ENCODE data around the gene PLD4.

DNA sequence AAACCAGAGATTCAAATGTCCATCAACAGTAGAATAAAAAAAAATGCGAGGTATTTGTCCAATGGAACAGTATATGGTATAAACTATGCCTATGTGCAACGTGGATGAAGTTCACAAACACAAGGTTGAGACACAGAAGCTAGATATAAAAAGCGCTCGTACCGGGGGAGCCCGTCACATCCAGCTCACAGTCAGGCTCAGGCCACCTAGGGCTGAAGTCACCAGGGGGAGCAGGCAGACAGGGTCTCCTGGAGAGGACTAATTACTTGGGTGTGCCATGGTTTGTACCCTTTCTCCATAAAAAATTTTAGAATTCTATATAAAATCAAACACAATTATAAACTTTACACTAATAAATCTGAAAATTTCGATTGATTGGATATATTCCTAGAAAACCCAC, 39.9 kb downstream of the PLD4 start:
- TF ChIP-seq, protein P1, sequence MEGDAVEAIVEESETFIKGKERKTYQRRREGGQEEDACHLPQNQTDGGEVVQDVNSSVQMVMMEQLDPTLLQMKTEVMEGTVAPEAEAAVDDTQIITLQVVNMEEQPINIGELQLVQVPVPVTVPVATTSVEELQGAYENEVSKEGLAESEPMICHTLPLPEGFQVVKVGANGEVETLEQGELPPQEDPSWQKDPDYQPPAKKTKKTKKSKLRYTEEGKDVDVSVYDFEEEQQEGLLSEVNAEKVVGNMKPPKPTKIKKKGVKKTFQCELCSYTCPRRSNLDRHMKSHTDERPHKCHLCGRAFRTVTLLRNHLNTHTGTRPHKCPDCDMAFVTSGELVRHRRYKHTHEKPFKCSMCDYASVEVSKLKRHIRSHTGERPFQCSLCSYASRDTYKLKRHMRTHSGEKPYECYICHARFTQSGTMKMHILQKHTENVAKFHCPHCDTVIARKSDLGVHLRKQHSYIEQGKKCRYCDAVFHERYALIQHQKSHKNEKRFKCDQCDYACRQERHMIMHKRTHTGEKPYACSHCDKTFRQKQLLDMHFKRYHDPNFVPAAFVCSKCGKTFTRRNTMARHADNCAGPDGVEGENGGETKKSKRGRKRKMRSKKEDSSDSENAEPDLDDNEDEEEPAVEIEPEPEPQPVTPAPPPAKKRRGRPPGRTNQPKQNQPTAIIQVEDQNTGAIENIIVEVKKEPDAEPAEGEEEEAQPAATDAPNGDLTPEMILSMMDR (IDR thresholded peaks at IDR 0.05; ENCODE audit: low read length), result no peak
- no peak for TF ChIP-seq EZH2 (IDR thresholded peaks at IDR 0.05; ENCODE audit: borderline replicate concordance, low read length)

Measured in OCI-LY1 (cell line).